GM12872 (cell line): ENCODE measurements around the gene NTRK3.
A peak's percentile ranks its signal among the peaks of the same experiment; 100 is the strongest.

ENCODE experiments used
- CTCF ChIP-seq: IDR thresholded peaks from 3 replicates; pipeline ENCODE4 v1.5.1; 2011; ENCODE audit warnings: low read depth, mild to moderate bottlenecking, low read length, moderate library complexity; ENCODE audit not compliant: insufficient read depth

NTRK3 gene

GRCh38 chr15:88272421-88272820 is 15.9 kb upstream of the NTRK3 start:
- TF ChIP-seq CTCF = no peak

GRCh38 chr15:88269356-88270062 is 13.0 kb upstream of the NTRK3 start:
- no peak for TF ChIP-seq CTCF

- TF ChIP-seq CTCF = no peak
These were observed 11.2 kb upstream of the NTRK3 start for GRCh38 chr15:88267720-88268119.

GRCh38 chr15:88266170-88266569 is 9.6 kb upstream of the NTRK3 start:
- no peak for TF ChIP-seq CTCF

GRCh38 chr15:88264622-88265021 is 8.1 kb upstream of the NTRK3 start:
- no peak for TF ChIP-seq CTCF

GRCh38 chr15:88262064-88262463 is 5.5 kb upstream of the NTRK3 start:
- TF ChIP-seq CTCF = no peak

- peak; percentile 36; the same call in 2 of the 3 replicates for TF ChIP-seq CTCF
These were observed 1.6 kb upstream of the NTRK3 start for GRCh38 chr15:88258093-88258641.
